Measurements from ENCODE around the gene DEPDC1B.
"Not testable (repeated sequence)": the region's sequence is repeated elsewhere in the genome, so short reads cannot be mapped to it uniquely, and the experiment has no call there.

Gene DEPDC1B

GRCh38 chr5:60699609-60700415, at the start of gene DEPDC1B:
Gene DEPDC1B, minus strand, starts transcription at chr5:60700166. Its CDS starts 73 bp downstream, at chr5:60700093.
- peak; percentile 95 for DNase-seq

- DNase-seq, result no peak
These were observed 44.7 kb upstream of the DEPDC1B start for GRCh38 chr5:60744682-60745081.

GRCh38 chr5:60743511-60744314, 43.7 kb upstream of the DEPDC1B start:
- no peak for DNase-seq

- DNase-seq, result no peak
These were observed 40.4 kb upstream of the DEPDC1B start for GRCh38 chr5:60740322-60740721.

GRCh38 chr5:60738933-60739332, 39.0 kb upstream of the DEPDC1B start:
- no peak for DNase-seq

GRCh38 chr5:60738461-60738860, 38.5 kb upstream of the DEPDC1B start:
- DNase-seq, result no peak

GRCh38 chr5:60730858-60731257, 30.9 kb upstream of the DEPDC1B start:
- DNase-seq, result not testable (repeated sequence)

GRCh38 chr5:60727033-60727679, 27.2 kb upstream of the DEPDC1B start:
- no peak for DNase-seq

- DNase-seq, result no peak
These were observed 24.2 kb upstream of the DEPDC1B start for GRCh38 chr5:60724126-60724525.

GRCh38 chr5:60722416-60722815, 22.4 kb upstream of the DEPDC1B start:
- no peak for DNase-seq

- DNase-seq, result no peak
These were observed 19.4 kb upstream of the DEPDC1B start for GRCh38 chr5:60719329-60719728.

GRCh38 chr5:60718166-60718892, 18.4 kb upstream of the DEPDC1B start:
- DNase-seq, result no peak

GRCh38 chr5:60715201-60715928, 15.4 kb upstream of the DEPDC1B start:
- not testable (repeated sequence) for DNase-seq

GRCh38 chr5:60712950-60713349, 13.0 kb upstream of the DEPDC1B start:
- no peak for DNase-seq

GRCh38 chr5:60711892-60712291, 11.9 kb upstream of the DEPDC1B start:
- DNase-seq, result not testable (repeated sequence)

- DNase-seq, result no peak
These were observed 10.4 kb upstream of the DEPDC1B start for GRCh38 chr5:60710362-60710761.

- no peak for DNase-seq
These were observed 5.2 kb upstream of the DEPDC1B start for GRCh38 chr5:60705144-60705543.

GRCh38 chr5:60703944-60704343, 4.0 kb upstream of the DEPDC1B start:
- DNase-seq, result no peak

- DNase-seq, result no peak
These were observed 1.5 kb upstream of the DEPDC1B start for GRCh38 chr5:60701321-60701968.

GRCh38 chr5:60700416-60700757, 421 bp upstream of the DEPDC1B start:
- DNase-seq, result no peak

GRCh38 chr5:60699288-60699608, 718 bp downstream of the DEPDC1B start:
- no peak for DNase-seq

- no peak for DNase-seq
These were observed 1.6 kb downstream of the DEPDC1B start for GRCh38 chr5:60698336-60698735.
